HCT116 (cell line): ENCODE data around the gene AGTPBP1. TPM values are rescaled to one million over a fixed set of nuclear protein-coding genes. Genes with fewer than 3 reads are reported as not detected.

Source experiments
- ATAC-seq: fragments of 200-7000 bp; cut with Tn5 transposase; 2 replicates; pipeline ENCODE4 v1.9.1; 2020; ENCODE audit warnings: mild to moderate bottlenecking, moderate library complexity
- BruUV-seq: library from RNA; stranded (reverse); fragments of 400-500 nt; replicated peaks from 2 replicates; lab custom pipeline; 2021; lab: Mats Ljungman, UMichigan
- CTCF ChIA-PET: fragments of 300-600 bp; sonication (Branson Sonifier 250); formaldehyde crosslinking; loops from one replicate; lab custom pipeline; 2021; ENCODE audit warnings: antibody characterized with exemption; lab: Charles Lee
- POLR2A ChIA-PET: fragments of 300-600, 350-600 bp; sonication (Branson Sonifier 250); formaldehyde crosslinking; loops from one replicate; lab custom pipeline; 2021; ENCODE audit warnings: antibody characterized with exemption; lab: Charles Lee
- RAD21 ChIA-PET, 2 experiments: fragments of 300-600 bp; sonication (Branson Sonifier 250); formaldehyde crosslinking; loops; one replicate each; lab custom pipeline; 2023; ENCODE audit warnings: low total read pairs in 2 of 2; ENCODE audit not compliant: uncharacterized antibody in 2 of 2, unreplicated experiment in 2 of 2, low non-redundant PET in 1 of 2; lab: Charles Lee
- DNase-seq: peaks from one replicate; pipeline ENCODE4 v3.0.0-alpha.2; 2010; ENCODE audit warnings: low read depth, low spot score
- H2AFZ ChIP-seq: fragments of 200-600 bp; shearing (Covaris generic), sonication (generic); 2 replicates; pipeline ENCODE4 v1.6.1; 2017; ENCODE audit warnings: low read depth, mixed run types, mixed read lengths, antibody characterized with exemption, low read length; ENCODE audit not compliant: poor library complexity, severe bottlenecking
- H3K27ac ChIP-seq: 2 replicates; pipeline ENCODE4 v1.5.1; 2012; ENCODE audit warnings: low read depth, low read length
- H3K27me3 ChIP-seq: fragments of 200-600 bp; sonication (generic); 2 replicates; pipeline ENCODE4 v1.6.1; 2016; ENCODE audit warnings: mixed run types, low read length, mixed read lengths; ENCODE audit not compliant: insufficient read depth
- H3K36me3 ChIP-seq, 2 experiments: fragments of 200-500 bp in 1 of 2; fragments of 200-600 bp in 1 of 2; sonication (Bioruptor generic) in 1 of 2; sonication (generic) in 1 of 2; 2 replicates each; pipeline versions ENCODE4 v1.5.1 to v1.6.1; 2014 to 2016; ENCODE audit warnings: low read length in 2 of 2, inconsistent platforms in 1 of 2, mixed read lengths in 1 of 2, mixed run types in 1 of 2; ENCODE audit not compliant: insufficient read depth in 2 of 2, control insufficient read depth in 1 of 2
- H3K4me1 ChIP-seq, 2 experiments: fragments of 200-600 bp in 1 of 2; sonication (generic) in 1 of 2; 2 replicates each; pipeline versions ENCODE4 v1.5.1 to v1.6.1; 2012 to 2017; ENCODE audit warnings: low read length in 2 of 2, inconsistent platforms in 1 of 2, mild to moderate bottlenecking in 1 of 2, mixed read lengths in 1 of 2, mixed run types in 1 of 2, moderate library complexity in 1 of 2; ENCODE audit not compliant: insufficient read depth in 2 of 2, control insufficient read depth in 1 of 2
- H3K4me2 ChIP-seq: fragments of 200-600 bp; sonication (generic); 2 replicates; pipeline ENCODE4 v1.6.1; 2017; ENCODE audit warnings: mixed run types, low read length, mixed read lengths
- H3K4me3 ChIP-seq, 2 experiments: fragments of 200-600 bp in 1 of 2; sonication (generic) in 1 of 2; replicated peaks in 1 of 2; 2 replicates each; pipeline ENCODE4 v1.5.1; 2011 to 2016; ENCODE audit warnings: low read length in 2 of 2, control low read depth in 1 of 2, low read depth in 1 of 2, mild to moderate bottlenecking in 1 of 2, mixed read lengths in 1 of 2, mixed run types in 1 of 2
- H3K79me2 ChIP-seq: fragments of 200-600 bp; sonication (generic); 2 replicates; pipeline ENCODE4 v1.6.1; 2017; ENCODE audit warnings: mild to moderate bottlenecking, mixed run types, low read length, moderate library complexity, mixed read lengths; ENCODE audit not compliant: insufficient read depth
- H3K9ac ChIP-seq: fragments of 200-600 bp; sonication (generic); 2 replicates; pipeline ENCODE4 v1.6.1; 2016; ENCODE audit warnings: low read length, mixed read lengths
- H3K9me2 ChIP-seq: fragments of 200-600 bp; sonication (generic), shearing (Covaris generic); 2 replicates; pipeline ENCODE4 v1.6.1; 2017; ENCODE audit warnings: mixed run types, mild to moderate bottlenecking, moderate library complexity; ENCODE audit not compliant: insufficient read depth
- H3K9me3 ChIP-seq, 2 experiments: fragments of 200-500 bp in 1 of 2; fragments of 200-600 bp in 1 of 2; sonication (Bioruptor generic) in 1 of 2; sonication (generic) in 1 of 2; 2 replicates each; pipeline ENCODE4 v1.6.1; 2014 to 2017; ENCODE audit warnings: low read length in 2 of 2, mixed read lengths in 2 of 2, inconsistent platforms in 1 of 2, low read depth in 1 of 2, mild to moderate bottlenecking in 1 of 2, mixed run types in 1 of 2, moderate library complexity in 1 of 2; ENCODE audit not compliant: control insufficient read depth in 1 of 2, insufficient read depth in 1 of 2
- H4K20me1 ChIP-seq: fragments of 200-600 bp; sonication (generic), shearing (Covaris generic); 2 replicates; pipeline ENCODE4 v1.6.1; 2017; ENCODE audit warnings: mixed run types, mild to moderate bottlenecking, moderate library complexity; ENCODE audit not compliant: insufficient read depth
- CEBPB ChIP-seq: IDR thresholded peaks from 2 replicates; pipeline ENCODE4 v1.6.1; 2012; ENCODE audit warnings: low read depth
- EGR1 ChIP-seq: IDR thresholded peaks from 2 replicates; pipeline ENCODE4 v1.6.1; 2012; ENCODE audit warnings: low read depth
- ELF1 ChIP-seq: IDR thresholded peaks from 2 replicates; pipeline ENCODE4 v1.6.1; 2012; ENCODE audit warnings: low read depth, borderline replicate concordance
- JUND ChIP-seq: IDR thresholded peaks from 2 replicates; pipeline ENCODE4 v1.6.1; 2012
- POLR2A ChIP-seq: IDR thresholded peaks from 2 replicates; pipeline ENCODE4 v1.7.0; 2011; ENCODE audit warnings: borderline replicate concordance; ENCODE audit not compliant: insufficient read depth, insufficient read length; ENCODE audit errors: extremely low read depth
- POLR2AphosphoS5 ChIP-seq: IDR thresholded peaks from 2 replicates; pipeline ENCODE4 v1.6.1; 2011; ENCODE audit warnings: mild to moderate bottlenecking, low read depth, low read length, moderate library complexity
- RAD21 ChIP-seq: IDR thresholded peaks from 2 replicates; pipeline ENCODE4 v1.6.1; 2012; ENCODE audit warnings: low read depth, mild to moderate bottlenecking
- SRF ChIP-seq: IDR thresholded peaks from 2 replicates; pipeline ENCODE4 v1.6.1; 2012; ENCODE audit warnings: low read depth
- ZFX ChIP-seq: fragments of 450-650 bp; IDR thresholded peaks from 2 replicates; pipeline ENCODE4 v1.6.1; 2017
- intact Hi-C: fragments of 100-400 bp; cut with micrococcal nuclease; formaldehyde crosslinking; loops from 2 replicates; pipeline ENCODE4 v1.10.0; 2022
- total RNA-seq: library from RNA; stranded (reverse); gene quantifications from one replicate; pipeline ENCODE4 v1.2.1, GENCODE V29; 2021; ENCODE audit not compliant: unreplicated experiment
- TF ChIP-seq, protein P1 (sequence below): IDR thresholded peaks from 2 replicates; pipeline ENCODE4 v1.6.1; 2012
- TF ChIP-seq, protein P2 (sequence below): IDR thresholded peaks from 2 replicates; pipeline ENCODE4 v1.6.1; 2012; ENCODE audit warnings: low read depth

Gene AGTPBP1
- total RNA-seq, 1 experiment from 2014 or later = 17.4 TPM

DNA sequence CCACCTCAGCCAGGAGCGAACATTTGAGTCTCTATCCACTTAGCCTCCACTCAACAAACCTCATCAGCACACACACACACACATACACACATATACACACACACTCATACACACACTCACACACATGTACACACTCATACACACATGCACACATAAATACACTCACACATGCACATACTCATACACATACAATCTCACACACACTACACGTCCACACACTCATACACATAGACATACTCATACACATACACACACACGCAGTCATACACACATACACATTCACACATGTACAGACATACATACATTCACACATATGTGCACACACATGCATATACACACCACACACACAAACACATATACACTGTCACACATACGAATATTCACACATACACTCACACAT lies 208.2 kb downstream of the AGTPBP1 start:
- Histone ChIP-seq H3K27ac (no peak overlapping the region), H3K4me3 (no peak overlapping the region), H3K9ac (no peak overlapping the region), H3K9me3 (no peaks in the 10 kb centered on the region), H4K20me1 (no peaks in the 10 kb centered on the region), H3K36me3 (no peaks in the 10 kb centered on the region), H3K27me3 (0 out of 2 replicates have a peak, but pooled peaks cover 3% of the 10 kb centered on the region), H3K4me1 (no peaks in the 10 kb centered on the region), H3K4me2 (no peak overlapping the region), H3K9me2 (no peaks in the 10 kb centered on the region), H2AFZ (no peak overlapping the region), H3K79me2 (no peaks in the 10 kb centered on the region)
- DNase-seq (no peak), ATAC-seq (no peak)
- TF ChIP-seq RAD21 (no peak), POLR2AphosphoS5 (no peak), EGR1 (no peak), POLR2A (no peak)
- ChIA-PET RAD21 (no interaction called here), POLR2A (no interaction called here), CTCF (interaction anchor here (0.8 kb wide), 1 partner anchor 76 kb away, joined by 5 read pairs; no protein-coding TSS in a partner anchor)
- intact Hi-C loops = no loop called here
- no TSS peak for BruUV-seq

DNA sequence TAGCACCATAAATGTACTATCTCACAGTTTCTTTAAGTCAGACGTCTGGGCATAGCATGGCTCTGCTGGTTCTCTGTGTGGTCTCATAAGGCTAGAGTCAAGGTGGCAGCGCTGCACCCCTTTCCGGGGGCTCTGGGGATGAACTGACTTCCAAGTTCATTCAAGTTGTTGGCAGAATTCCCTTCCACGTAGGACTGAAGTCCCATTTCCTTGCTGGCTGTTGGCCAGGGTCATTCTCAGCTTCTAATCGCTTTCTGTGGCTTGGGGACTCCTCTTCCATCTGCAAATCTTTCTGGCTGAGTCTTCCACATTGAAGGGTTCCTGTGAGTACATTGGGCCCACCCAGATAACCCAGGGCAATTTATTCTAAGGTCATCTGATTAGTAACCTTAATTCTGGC lies 211.0 kb downstream of the AGTPBP1 start:
- POLR2A ChIA-PET = no interaction called here
- ATAC-seq = no peak
- RAD21 ChIA-PET = no interaction called here
- Histone ChIP-seq H3K27me3 (0 out of 2 replicates have a peak, but pooled peaks cover 3% of the 10 kb centered on the region), H3K9me3 (no peaks in the 10 kb centered on the region), H4K20me1 (no peaks in the 10 kb centered on the region), H3K79me2 (no peaks in the 10 kb centered on the region), H3K4me1 (no peaks in the 10 kb centered on the region), H3K4me2 (no peak overlapping the region), H3K4me3 (no peak overlapping the region), H3K27ac (no peak overlapping the region), H3K36me3 (no peaks in the 10 kb centered on the region; a peak in 1 of 4 replicates), H2AFZ (no peak overlapping the region), H3K9me2 (no peaks in the 10 kb centered on the region), H3K9ac (no peak overlapping the region)
- no TSS peak for BruUV-seq
- intact Hi-C loops = no loop called here
- CTCF ChIA-PET = no interaction called here
- DNase-seq = no peak
- TF ChIP-seq ZFX = no peak
- TF ChIP-seq, protein P1, sequence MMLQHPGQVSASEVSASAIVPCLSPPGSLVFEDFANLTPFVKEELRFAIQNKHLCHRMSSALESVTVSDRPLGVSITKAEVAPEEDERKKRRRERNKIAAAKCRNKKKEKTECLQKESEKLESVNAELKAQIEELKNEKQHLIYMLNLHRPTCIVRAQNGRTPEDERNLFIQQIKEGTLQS = no peak
- TF ChIP-seq CEBPB = no peak
- no peak for TF ChIP-seq SRF
- TF ChIP-seq JUND = no peak
- TF ChIP-seq, protein P2, sequence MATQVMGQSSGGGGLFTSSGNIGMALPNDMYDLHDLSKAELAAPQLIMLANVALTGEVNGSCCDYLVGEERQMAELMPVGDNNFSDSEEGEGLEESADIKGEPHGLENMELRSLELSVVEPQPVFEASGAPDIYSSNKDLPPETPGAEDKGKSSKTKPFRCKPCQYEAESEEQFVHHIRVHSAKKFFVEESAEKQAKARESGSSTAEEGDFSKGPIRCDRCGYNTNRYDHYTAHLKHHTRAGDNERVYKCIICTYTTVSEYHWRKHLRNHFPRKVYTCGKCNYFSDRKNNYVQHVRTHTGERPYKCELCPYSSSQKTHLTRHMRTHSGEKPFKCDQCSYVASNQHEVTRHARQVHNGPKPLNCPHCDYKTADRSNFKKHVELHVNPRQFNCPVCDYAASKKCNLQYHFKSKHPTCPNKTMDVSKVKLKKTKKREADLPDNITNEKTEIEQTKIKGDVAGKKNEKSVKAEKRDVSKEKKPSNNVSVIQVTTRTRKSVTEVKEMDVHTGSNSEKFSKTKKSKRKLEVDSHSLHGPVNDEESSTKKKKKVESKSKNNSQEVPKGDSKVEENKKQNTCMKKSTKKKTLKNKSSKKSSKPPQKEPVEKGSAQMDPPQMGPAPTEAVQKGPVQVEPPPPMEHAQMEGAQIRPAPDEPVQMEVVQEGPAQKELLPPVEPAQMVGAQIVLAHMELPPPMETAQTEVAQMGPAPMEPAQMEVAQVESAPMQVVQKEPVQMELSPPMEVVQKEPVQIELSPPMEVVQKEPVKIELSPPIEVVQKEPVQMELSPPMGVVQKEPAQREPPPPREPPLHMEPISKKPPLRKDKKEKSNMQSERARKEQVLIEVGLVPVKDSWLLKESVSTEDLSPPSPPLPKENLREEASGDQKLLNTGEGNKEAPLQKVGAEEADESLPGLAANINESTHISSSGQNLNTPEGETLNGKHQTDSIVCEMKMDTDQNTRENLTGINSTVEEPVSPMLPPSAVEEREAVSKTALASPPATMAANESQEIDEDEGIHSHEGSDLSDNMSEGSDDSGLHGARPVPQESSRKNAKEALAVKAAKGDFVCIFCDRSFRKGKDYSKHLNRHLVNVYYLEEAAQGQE = no peak
- TF ChIP-seq POLR2AphosphoS5 = no peak
- no peak for TF ChIP-seq RAD21
- TF ChIP-seq ELF1 = no peak
